ENCODE data around the gene SNTG2.

- TF ChIP-seq AR (CRISPR knock-in tag; IDR thresholded peaks at IDR 0.05) (no peak), CTCF (IDR thresholded peaks at IDR 0.05) (no peak), TP53 (CRISPR knock-in tag; IDR thresholded peaks at IDR 0.05) (no peak), CREB1 (CRISPR knock-in tag; IDR thresholded peaks at IDR 0.05) (no peak), MAX (CRISPR knock-in tag; IDR thresholded peaks at IDR 0.05) (no peak), IRF1 (CRISPR knock-in tag; IDR thresholded peaks at IDR 0.05) (no peak), NFATC4 (CRISPR knock-in tag; IDR thresholded peaks at IDR 0.05) (no peak), ZNF396 (CRISPR knock-in tag; IDR thresholded peaks at IDR 0.05; ENCODE audit: borderline replicate concordance) (no peak), CREM (CRISPR knock-in tag; IDR thresholded peaks at IDR 0.05) (no peak), ZNF138 (CRISPR knock-in tag; conservative IDR thresholded peaks at IDR 0.05) (no peak), NR1H2 (CRISPR knock-in tag; IDR thresholded peaks at IDR 0.05) (no peak), ZNF281 (CRISPR knock-in tag; IDR thresholded peaks at IDR 0.05) (no peak), FOXJ3 (CRISPR knock-in tag; IDR thresholded peaks at IDR 0.05; ENCODE audit: borderline replicate concordance) (no peak)
Observed at GRCh38 chr2:1403565-1403964, 452.9 kb downstream of the SNTG2 start.
